Esophagus muscularis mucosa (tissue), 4 donors: Measurements from ENCODE around the gene IGFBP6. TPM values are rescaled to one million over a fixed set of nuclear protein-coding genes. Genes with fewer than 3 reads are reported as not detected.
A peak's percentile ranks its signal among the peaks of the same experiment; 100 is the strongest.

Experiments
- DNase-seq: peaks from one replicate; pipeline ENCODE4 v3.0.0-alpha.2; 2017; ENCODE audit errors: extremely low spot score
- H3K27ac ChIP-seq, 4 donors: fragments of 200-600 bp; sonication (generic); replicated peaks in 1 of 4; 1 replicate in 3 of 4; 2 replicates in 1 of 4; pipeline ENCODE4 v1.5.1; 2016 to 2019; ENCODE audit warnings: mild to moderate bottlenecking in 1 of 4
- H3K27me3 ChIP-seq, 4 donors: fragments of 200-600 bp; sonication (generic); one replicate each; pipeline versions ENCODE4 v1.5.1 to v1.6.0; 2016 to 2019
- H3K36me3 ChIP-seq, 4 donors: fragments of 200-600 bp; sonication (generic); one replicate each; pipeline ENCODE4 v1.5.1; 2016 to 2019
- H3K4me1 ChIP-seq, 4 donors: fragments of 200-600 bp; sonication (generic); one replicate each; pipeline ENCODE4 v1.5.1; 2016 to 2019
- H3K4me3 ChIP-seq, 4 donors: fragments of 200-600 bp; sonication (generic); 1 replicate in 2 of 4; 2 replicates in 2 of 4; pipeline ENCODE4 v1.5.1; 2016 to 2019; ENCODE audit warnings: mild to moderate bottlenecking in 4 of 4, moderate library complexity in 1 of 4
- H3K9me3 ChIP-seq, 4 donors: fragments of 200-600 bp; sonication (generic); 1 replicate in 3 of 4; 2 replicates in 1 of 4; pipeline ENCODE4 v1.5.1; 2016 to 2019
- EP300 ChIP-seq: sonication (generic); formaldehyde crosslinking; IDR thresholded peaks from one replicate; pipeline ENCODE4 v1.6.1; 2017; ENCODE audit warnings: antibody characterized with exemption
- POLR2A ChIP-seq: fragments of 450-650 bp; IDR thresholded peaks from one replicate; pipeline ENCODE4 v1.6.1; 2017; ENCODE audit warnings: antibody characterized with exemption, moderate library complexity, mild to moderate bottlenecking, low read depth
- POLR2AphosphoS5 ChIP-seq, 2 donors: sonication (generic); formaldehyde crosslinking; IDR thresholded peaks; one replicate each; pipeline ENCODE4 v1.6.1; 2017; ENCODE audit warnings: antibody characterized with exemption in 2 of 2
- WGBS: methylation state at CpG from one replicate; pipeline ENCODE4 v1.1.5; 2018; 5-methylcytosine and 5-hydroxymethylcytosine counted together
- intact Hi-C: fragments of 100-400 bp; cut with DNase I; formaldehyde crosslinking; loops from one replicate; pipeline ENCODE4 v1.15.1; 2023
- total RNA-seq, 4 donors: library from RNA; depleted of rRNA; stranded (reverse); fragments of >200 nt; gene quantifications; one replicate each; pipeline versions ENCODE4 v1.1.0 to v1.2.1, GENCODE V29; 2016
- TF ChIP-seq, protein P1 (sequence below), 3 experiments: fragments of 200-600 bp in 2 of 3; fragments of 450-650 bp in 1 of 3; sonication (generic) in 2 of 3; IDR thresholded peaks; one replicate each; pipeline ENCODE4 v1.5.1; 2017 to 2019; ENCODE audit warnings: antibody characterized with exemption in 3 of 3, mild to moderate bottlenecking in 2 of 3, moderate library complexity in 1 of 3

IGFBP6 gene
- total RNA-seq, 4 donors from 2014 or later: 626 to 1,141 (median 795) TPM

DNA sequence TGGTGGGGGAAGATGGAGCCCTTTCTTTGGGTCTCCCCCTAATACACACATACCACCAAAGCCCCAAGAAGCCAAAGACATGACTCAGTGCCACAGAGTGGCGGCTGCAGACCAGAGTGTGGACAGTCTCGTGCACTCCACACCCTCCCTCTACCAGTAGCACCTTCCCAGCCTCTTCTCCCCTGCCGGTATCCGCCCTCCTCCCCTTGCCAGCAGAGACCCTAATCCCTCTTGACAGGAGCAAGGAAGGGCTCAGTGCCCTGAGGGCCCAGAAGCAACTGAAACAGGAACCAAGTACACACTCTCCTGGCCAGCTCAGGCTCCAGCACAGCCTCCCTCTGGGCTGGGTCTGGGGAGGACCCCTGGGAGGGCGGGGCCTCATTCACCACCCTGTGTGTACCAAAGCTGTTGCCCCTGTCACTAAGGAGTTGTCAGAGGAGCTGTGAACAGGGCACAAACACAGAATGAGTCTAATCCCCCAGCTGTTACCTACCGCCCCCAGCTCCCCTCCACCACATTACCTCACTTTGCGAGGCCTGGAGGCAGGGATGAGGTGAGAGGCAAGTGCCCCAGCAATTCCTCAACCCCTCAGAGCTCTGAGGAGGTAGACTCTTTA lies 26.5 kb upstream of the IGFBP6 start:
- intact Hi-C loops: loop anchor here (10.0 kb wide), 1 partner anchor 84 kb away; no protein-coding TSS in a partner anchor
- 56% methylated on average over 7 of the region's 7 CpGs for WGBS
- Histone ChIP-seq H3K4me1 (peaks cover 75 to 100% (median 99%) of the 10 kb centered on the region in 4 donors), H3K36me3 (peaks cover 17 to 60% (median 40%) of the 10 kb centered on the region in 4 donors), H3K27ac (peak overlapping the region; percentile 83 to 95 (median 90)), H3K27me3 (no peaks in the 10 kb centered on the region), H3K4me3 (no peak overlapping the region), H3K9me3 (no peaks in the 10 kb centered on the region)
- TF ChIP-seq POLR2A (no peak), EP300 (no peak), POLR2AphosphoS5 (IDR thresholded peaks at IDR 0.05) (no peak)
- TF ChIP-seq, protein P1, sequence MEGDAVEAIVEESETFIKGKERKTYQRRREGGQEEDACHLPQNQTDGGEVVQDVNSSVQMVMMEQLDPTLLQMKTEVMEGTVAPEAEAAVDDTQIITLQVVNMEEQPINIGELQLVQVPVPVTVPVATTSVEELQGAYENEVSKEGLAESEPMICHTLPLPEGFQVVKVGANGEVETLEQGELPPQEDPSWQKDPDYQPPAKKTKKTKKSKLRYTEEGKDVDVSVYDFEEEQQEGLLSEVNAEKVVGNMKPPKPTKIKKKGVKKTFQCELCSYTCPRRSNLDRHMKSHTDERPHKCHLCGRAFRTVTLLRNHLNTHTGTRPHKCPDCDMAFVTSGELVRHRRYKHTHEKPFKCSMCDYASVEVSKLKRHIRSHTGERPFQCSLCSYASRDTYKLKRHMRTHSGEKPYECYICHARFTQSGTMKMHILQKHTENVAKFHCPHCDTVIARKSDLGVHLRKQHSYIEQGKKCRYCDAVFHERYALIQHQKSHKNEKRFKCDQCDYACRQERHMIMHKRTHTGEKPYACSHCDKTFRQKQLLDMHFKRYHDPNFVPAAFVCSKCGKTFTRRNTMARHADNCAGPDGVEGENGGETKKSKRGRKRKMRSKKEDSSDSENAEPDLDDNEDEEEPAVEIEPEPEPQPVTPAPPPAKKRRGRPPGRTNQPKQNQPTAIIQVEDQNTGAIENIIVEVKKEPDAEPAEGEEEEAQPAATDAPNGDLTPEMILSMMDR (IDR thresholded peaks at IDR 0.05): no peak
- DNase-seq: no peak

DNA sequence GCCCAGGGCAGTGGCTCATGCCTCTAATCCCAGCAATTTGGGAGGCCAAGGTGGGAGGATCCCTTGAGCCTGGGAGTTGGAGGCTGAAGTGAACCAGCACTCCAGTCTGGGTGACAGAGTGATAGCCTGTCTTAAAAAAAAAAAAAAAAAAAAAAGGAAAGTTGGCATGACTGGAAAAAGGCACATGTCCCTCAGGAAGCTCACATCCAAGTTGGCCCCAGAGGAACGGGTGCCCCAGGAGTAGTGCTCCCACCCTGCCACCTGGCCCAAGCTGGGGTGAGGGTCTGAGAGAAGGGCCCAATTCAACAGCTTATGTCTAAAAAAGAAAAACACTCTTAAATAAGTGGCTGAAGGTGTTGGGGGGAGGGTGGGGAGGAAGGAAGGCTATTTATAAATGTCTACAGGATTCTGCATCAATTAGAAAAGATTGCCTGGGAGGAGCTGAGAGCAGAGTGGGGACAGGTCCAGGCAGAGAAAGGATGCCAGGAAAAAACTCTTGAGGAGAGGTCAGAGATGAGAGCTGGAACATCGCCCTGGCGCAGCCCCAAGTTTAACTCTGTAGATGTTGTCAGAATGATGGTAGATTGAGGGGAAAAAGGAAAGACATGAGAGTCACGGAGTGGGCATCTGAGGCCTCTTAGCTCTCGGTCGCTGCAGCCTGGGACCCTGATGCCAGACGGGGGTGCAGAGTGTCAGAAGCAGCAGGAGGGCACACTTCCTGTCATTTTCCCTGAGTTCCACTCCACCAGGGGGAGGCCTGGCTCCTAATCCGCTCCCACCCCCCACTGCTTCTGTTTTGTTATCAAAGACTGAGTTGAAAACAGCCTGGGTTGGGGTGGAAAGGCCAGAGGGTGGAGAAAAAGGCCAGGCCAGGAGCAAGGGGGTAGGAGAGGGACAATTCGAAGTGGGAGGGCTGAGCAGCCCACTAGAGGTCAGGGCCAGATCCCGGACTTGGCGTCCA lies 25.6 kb upstream of the IGFBP6 start:
- peaks cover 67 to 100% (median 99%) of the 10 kb centered on the region in 4 donors for H3K4me1 ChIP-seq
- TF ChIP-seq POLR2A: no peak
- TF ChIP-seq, protein P1 (IDR thresholded peaks at IDR 0.05): peak in 1 of 3 experiments; percentile 7
- peak; percentile 56 to 65 for TF ChIP-seq POLR2AphosphoS5 (IDR thresholded peaks at IDR 0.05)
- peak; percentile 96 for DNase-seq
- 22% methylated on average over 11 of the region's 11 CpGs for WGBS
- H3K9me3 ChIP-seq: no peaks in the 10 kb centered on the region
- H3K4me3 ChIP-seq: peak overlapping the region; percentile 1 to 34 (median 13)
- intact Hi-C loops: loop anchor here (10.0 kb wide), 1 partner anchor 83 kb away; no protein-coding TSS in a partner anchor
- peaks cover 25 to 60% (median 41%) of the 10 kb centered on the region in 4 donors for H3K36me3 ChIP-seq
- no peaks in the 10 kb centered on the region for H3K27me3 ChIP-seq
- peak overlapping the region; percentile 83 to 95 (median 90) for H3K27ac ChIP-seq

DNA sequence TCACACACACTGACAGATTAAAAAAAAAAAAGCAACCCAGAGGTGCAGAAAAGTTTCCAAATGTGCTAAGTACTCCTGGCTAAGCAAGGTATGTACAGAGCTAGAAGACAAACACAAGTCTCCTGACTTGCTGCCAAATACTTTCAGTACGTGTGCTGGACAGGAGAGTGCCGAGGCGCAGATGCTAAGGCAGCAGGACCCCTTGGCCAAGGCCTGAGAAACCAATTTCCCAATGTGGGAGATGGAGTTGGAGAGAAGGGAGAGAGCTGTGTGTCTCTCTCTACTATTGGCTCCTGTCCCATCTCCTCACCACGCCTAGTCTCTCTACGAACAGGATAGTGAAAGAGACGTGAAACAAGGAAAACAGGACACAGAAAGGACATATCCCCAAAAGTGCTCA lies 23.6 kb upstream of the IGFBP6 start:
- 45% methylated on average over 6 of the region's 6 CpGs for WGBS
- peaks cover 70 to 100% (median 100%) of the 10 kb centered on the region in 4 donors for H3K4me1 ChIP-seq
- DNase-seq: peak; percentile 91
- peak overlapping the region; percentile 83 to 95 (median 90) for H3K27ac ChIP-seq
- H3K4me3 ChIP-seq: peak overlapping the region in 2 of 4 donors; percentile 2 to 11
- H3K36me3 ChIP-seq: peaks cover 25 to 47% (median 35%) of the 10 kb centered on the region in 4 donors
- no peaks in the 10 kb centered on the region for H3K9me3 ChIP-seq
- H3K27me3 ChIP-seq: no peaks in the 10 kb centered on the region
- no peak for TF ChIP-seq POLR2A
- TF ChIP-seq POLR2AphosphoS5 (IDR thresholded peaks at IDR 0.05): peak; percentile 52 to 65
- TF ChIP-seq EP300: no peak
- TF ChIP-seq, protein P1 (IDR thresholded peaks at IDR 0.05): no peak
- intact Hi-C loops: loop anchor here (10.0 kb wide), 1 partner anchor 81 kb away; no protein-coding TSS in a partner anchor

GRCh38 chr12:53074283-53074998 lies 23.0 kb upstream of the IGFBP6 start:
- 88% methylated on average over 10 of the region's 11 CpGs for WGBS
- H3K36me3 ChIP-seq: peaks cover 25 to 47% (median 32%) of the 10 kb centered on the region in 4 donors
- intact Hi-C loops: loop anchor here (10.0 kb wide), 1 partner anchor 80 kb away; no protein-coding TSS in a partner anchor
- no peaks in the 10 kb centered on the region for H3K9me3 ChIP-seq
- peak overlapping the region; percentile 83 to 95 (median 90) for H3K27ac ChIP-seq
- no peaks in the 10 kb centered on the region for H3K27me3 ChIP-seq
- H3K4me3 ChIP-seq: peak overlapping the region in 2 of 4 donors; percentile 2 to 11
- TF ChIP-seq, protein P1 (IDR thresholded peaks at IDR 0.05): no peak
- TF ChIP-seq POLR2AphosphoS5 (IDR thresholded peaks at IDR 0.05) (no peak), POLR2A (no peak), EP300 (no peak)
- H3K4me1 ChIP-seq: peaks cover 64 to 96% (median 94%) of the 10 kb centered on the region in 4 donors
- no peak for DNase-seq
